ENCODE results near the gene RGS9BP.
A peak's percentile ranks its signal among the peaks of the same experiment; 100 is the strongest.

Gene RGS9BP

DNA sequence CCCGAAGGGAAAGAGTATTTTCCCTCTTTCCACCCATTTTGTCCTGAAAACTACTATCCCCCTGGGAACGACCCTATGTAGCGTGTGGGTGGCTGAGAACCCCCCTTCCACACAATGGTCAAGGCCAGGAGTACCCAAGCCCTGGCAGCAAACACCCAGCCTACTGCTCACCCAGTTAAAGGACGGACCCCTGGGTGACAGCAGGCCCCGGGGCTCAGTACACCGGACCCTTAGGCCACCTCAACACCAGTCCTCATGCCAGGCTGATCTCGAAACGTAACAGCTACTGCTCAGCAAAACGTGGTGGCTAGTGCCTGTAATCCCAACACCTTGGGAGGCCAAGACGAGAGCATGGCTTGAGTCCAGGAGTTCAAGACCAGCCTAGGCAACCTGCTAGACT is 2.1 kb upstream of the RGS9BP start:
- H3K9ac ChIP-seq (ENCODE audit: low read depth, low read length, poor library complexity, severe bottlenecking): peak overlapping the region; percentile 82

DNA sequence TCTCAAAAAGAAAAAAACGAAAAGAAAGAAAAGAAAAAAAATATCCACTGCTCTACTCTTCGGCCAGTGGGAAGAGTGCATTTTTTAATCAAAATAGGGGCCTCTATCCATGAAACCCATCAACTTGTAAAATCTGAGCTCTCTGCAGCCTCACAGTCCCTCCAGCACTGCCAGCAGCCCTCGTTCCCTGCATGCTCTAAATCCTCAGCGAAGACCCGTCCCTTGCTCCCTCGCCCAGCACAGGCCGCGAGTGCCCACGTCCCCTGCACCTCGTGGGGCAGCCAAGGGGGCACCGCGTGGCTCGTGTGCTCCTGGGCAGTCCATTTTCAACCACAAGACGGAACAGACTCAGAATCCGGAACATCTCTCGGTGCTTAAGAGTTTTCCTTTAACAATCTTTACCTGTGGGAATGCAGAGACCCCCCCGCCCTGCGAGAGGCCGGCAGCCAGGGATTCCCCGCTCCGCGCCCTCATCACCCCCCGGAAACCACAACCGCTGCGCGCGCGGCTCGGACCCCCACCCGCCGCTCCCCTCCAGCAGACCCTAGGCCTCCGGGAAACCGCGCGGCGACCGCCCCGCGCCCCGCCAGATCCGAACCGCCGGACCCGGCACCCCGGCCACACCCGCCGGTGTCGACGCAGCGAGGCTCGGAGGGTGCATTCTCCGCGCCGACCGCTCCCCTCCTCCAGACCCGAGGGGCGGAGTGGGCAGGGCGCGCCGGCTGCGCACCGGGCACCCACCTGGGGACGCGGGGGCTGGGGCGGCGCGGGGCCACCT is 1.3 kb upstream of the RGS9BP start:
- no peaks in the 10 kb centered on the region for H3F3A ChIP-seq (ENCODE audit: low read depth)
- H3K4me3 ChIP-seq (ENCODE audit: low read length, poor library complexity, severe bottlenecking): peak overlapping the region; percentile 99
- peak overlapping the region; percentile 82 for H3K9ac ChIP-seq (ENCODE audit: low read depth, low read length, poor library complexity, severe bottlenecking)
- TF ChIP-seq EZH2phosphoT487 (IDR thresholded peaks at IDR 0.05; ENCODE audit: borderline replicate concordance): no peak
- no peaks in the 10 kb centered on the region for H3K9me2 ChIP-seq (replicated peaks; ENCODE audit: low read depth, low read length)
- peak overlapping the region; percentile 62; the same call in 1 of the 2 replicates for H2AFZ ChIP-seq (ENCODE audit: low read length)
- peaks cover 56% of the 10 kb centered on the region for H3K79me2 ChIP-seq (ENCODE audit: insufficient read depth, low read length)
- H4K20me1 ChIP-seq (ENCODE audit: insufficient read depth, low read length, poor library complexity, severe bottlenecking): peaks cover 41% of the 10 kb centered on the region
- no peaks in the 10 kb centered on the region for H3K27me3 ChIP-seq (ENCODE audit: insufficient read depth, low read length, poor library complexity, severe bottlenecking)
- H3K4me2 ChIP-seq (ENCODE audit: low read depth, low read length, poor library complexity, severe bottlenecking): peak overlapping the region; percentile 90
- no peaks in the 10 kb centered on the region for H3K9me3 ChIP-seq (ENCODE audit: insufficient read depth, low read depth, low read length)
- H3K36me3 ChIP-seq (ENCODE audit: insufficient read depth, low read length): no peaks in the 10 kb centered on the region
- peaks cover 34% of the 10 kb centered on the region for H3K4me1 ChIP-seq (ENCODE audit: insufficient read depth, low read length, poor library complexity, severe bottlenecking)

More for the DNA sequence above, 2.1 kb upstream of the RGS9BP start:
- Histone ChIP-seq H4K20me1 (ENCODE audit: insufficient read depth, low read length, poor library complexity, severe bottlenecking) (peaks cover 49% of the 10 kb centered on the region), H2AFZ (ENCODE audit: low read length) (no peak overlapping the region), H3K36me3 (ENCODE audit: insufficient read depth, low read length) (no peaks in the 10 kb centered on the region), H3K4me2 (ENCODE audit: low read depth, low read length, poor library complexity, severe bottlenecking) (peak overlapping the region; percentile 90), H3K27me3 (ENCODE audit: insufficient read depth, low read length, poor library complexity, severe bottlenecking) (no peaks in the 10 kb centered on the region), H3K9me3 (ENCODE audit: insufficient read depth, low read depth, low read length) (no peaks in the 10 kb centered on the region), H3K79me2 (ENCODE audit: insufficient read depth, low read length) (peaks cover 63% of the 10 kb centered on the region), H3F3A (ENCODE audit: low read depth) (no peaks in the 10 kb centered on the region), H3K4me1 (ENCODE audit: insufficient read depth, low read length, poor library complexity, severe bottlenecking) (peaks cover 42% of the 10 kb centered on the region), H3K9me2 (replicated peaks; ENCODE audit: low read depth, low read length) (no peaks in the 10 kb centered on the region), H3K4me3 (ENCODE audit: low read length, poor library complexity, severe bottlenecking) (peak overlapping the region; percentile 99)
- TF ChIP-seq, protein P1, sequence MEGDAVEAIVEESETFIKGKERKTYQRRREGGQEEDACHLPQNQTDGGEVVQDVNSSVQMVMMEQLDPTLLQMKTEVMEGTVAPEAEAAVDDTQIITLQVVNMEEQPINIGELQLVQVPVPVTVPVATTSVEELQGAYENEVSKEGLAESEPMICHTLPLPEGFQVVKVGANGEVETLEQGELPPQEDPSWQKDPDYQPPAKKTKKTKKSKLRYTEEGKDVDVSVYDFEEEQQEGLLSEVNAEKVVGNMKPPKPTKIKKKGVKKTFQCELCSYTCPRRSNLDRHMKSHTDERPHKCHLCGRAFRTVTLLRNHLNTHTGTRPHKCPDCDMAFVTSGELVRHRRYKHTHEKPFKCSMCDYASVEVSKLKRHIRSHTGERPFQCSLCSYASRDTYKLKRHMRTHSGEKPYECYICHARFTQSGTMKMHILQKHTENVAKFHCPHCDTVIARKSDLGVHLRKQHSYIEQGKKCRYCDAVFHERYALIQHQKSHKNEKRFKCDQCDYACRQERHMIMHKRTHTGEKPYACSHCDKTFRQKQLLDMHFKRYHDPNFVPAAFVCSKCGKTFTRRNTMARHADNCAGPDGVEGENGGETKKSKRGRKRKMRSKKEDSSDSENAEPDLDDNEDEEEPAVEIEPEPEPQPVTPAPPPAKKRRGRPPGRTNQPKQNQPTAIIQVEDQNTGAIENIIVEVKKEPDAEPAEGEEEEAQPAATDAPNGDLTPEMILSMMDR (conservative IDR thresholded peaks at IDR 0.05; ENCODE audit: low read length): no peak
- TF ChIP-seq EZH2phosphoT487 (IDR thresholded peaks at IDR 0.05; ENCODE audit: borderline replicate concordance): no peak

DNA sequence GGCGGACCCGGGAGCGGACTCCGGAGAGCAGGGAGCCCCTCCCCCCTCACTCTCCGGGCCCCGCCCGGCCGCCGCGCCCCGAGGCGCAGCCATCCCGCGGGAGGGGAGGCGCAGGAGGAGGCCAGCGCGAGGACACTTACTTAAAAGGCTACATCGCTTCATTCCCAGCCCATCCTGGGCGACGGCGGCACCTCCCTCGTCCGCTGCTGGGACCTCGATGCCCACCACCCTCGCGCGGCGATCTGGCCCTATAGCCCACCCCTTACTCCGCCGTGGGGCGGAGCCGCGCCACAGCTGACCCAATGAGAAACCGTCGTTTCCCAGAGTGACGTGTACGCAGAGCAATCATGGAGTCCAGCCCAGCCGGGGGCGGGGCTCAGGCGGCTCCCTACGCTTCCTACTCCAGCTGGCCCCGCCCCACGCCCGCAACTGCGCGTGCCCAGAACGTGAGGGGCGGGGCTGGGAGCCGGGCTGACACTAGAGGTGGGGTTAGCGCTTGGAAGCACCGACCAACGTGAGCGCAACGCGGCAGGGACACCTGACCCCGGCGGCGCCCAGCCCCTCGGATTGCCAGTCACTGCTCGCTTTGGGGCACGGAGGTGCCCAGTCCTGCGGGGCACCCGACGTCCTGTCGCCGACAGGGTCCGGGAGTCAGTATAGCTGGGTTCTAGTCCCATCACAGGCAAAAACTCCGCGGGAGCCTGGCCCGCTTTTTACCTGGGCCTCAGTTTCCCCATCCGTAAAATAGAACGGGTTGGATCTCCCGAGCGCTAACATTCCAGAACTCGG is 523 bp upstream of the RGS9BP start, which contains the start of gene ANKRD27:
ANKRD27 (minus strand) TSS at position 250 of the 789 bp plus-strand sequence. CDS start 16,165 bp downstream, outside the sequence.
- Histone ChIP-seq H3K4me3 (ENCODE audit: low read length, poor library complexity, severe bottlenecking) (peak within 1 kb of the TSS; percentile 99), H3K9me3 (ENCODE audit: insufficient read depth, low read depth, low read length) (no peaks in the 10 kb centered on the region), H3K4me1 (ENCODE audit: insufficient read depth, low read length, poor library complexity, severe bottlenecking) (peaks cover 26% of the 10 kb centered on the region), H2AFZ (ENCODE audit: low read length) (peak within 1 kb of the TSS; percentile 81), H3K9ac (ENCODE audit: low read depth, low read length, poor library complexity, severe bottlenecking) (peak within 1 kb of the TSS; percentile 82), H4K20me1 (ENCODE audit: insufficient read depth, low read length, poor library complexity, severe bottlenecking) (peaks cover 33% of the 10 kb centered on the region), H3K79me2 (ENCODE audit: insufficient read depth, low read length) (peaks cover 48% of the 10 kb centered on the region), H3K36me3 (ENCODE audit: insufficient read depth, low read length) (no peaks in the 10 kb centered on the region), H3K27me3 (ENCODE audit: insufficient read depth, low read length, poor library complexity, severe bottlenecking) (no peaks in the 10 kb centered on the region), H3K9me2 (replicated peaks; ENCODE audit: low read depth, low read length) (no peaks in the 10 kb centered on the region), H3K4me2 (ENCODE audit: low read depth, low read length, poor library complexity, severe bottlenecking) (peak within 1 kb of the TSS; percentile 91), H3F3A (ENCODE audit: low read depth) (no peaks in the 10 kb centered on the region)
- no peak for TF ChIP-seq EZH2phosphoT487 (IDR thresholded peaks at IDR 0.05; ENCODE audit: borderline replicate concordance)
- TF ChIP-seq, protein P1 (conservative IDR thresholded peaks at IDR 0.05; ENCODE audit: low read length): no peak
